Activated CD4-positive, CD25-positive, alpha-beta regulatory T cell treated with anti-CD3 and anti-CD28 coated beads, Interleukin-2, amount 50 U/mL, for 16 hours (primary cell): ENCODE measurements around the gene HARBI1.
A peak's percentile ranks its signal among the peaks of the same experiment; 100 is the strongest.
"Not testable (repeated sequence)": the region's sequence is repeated elsewhere in the genome, so short reads cannot be mapped to it uniquely, and the experiment has no call there.

Experiments used
- DNase-seq: peaks from one replicate; pipeline ENCODE4 v3.0.0-alpha.2; 2020; ENCODE audit warnings: low read depth, low spot score

Gene HARBI1

GRCh38 chr11:46597155-46597554 lies 19.9 kb downstream of the HARBI1 start:
- DNase-seq: no peak

DNA sequence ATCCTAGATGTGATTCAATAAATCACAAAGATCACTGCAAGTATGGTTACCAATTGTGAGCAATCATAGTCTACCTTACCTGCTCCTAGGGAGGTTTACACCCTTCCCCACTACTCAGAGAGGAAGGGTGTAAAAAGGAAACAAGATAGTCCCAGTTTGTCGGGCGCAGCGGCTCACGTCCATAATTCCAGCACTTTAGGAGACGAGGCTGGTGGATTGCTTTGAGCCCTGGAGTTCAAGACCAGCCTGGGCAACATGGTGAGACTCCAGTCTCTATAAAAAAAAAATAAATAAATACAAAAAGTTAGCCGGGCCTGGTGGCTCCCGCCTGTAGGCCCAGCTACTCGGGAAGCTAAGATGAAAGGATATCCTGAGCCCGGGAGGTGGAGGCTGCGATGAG lies 22.2 kb downstream of the HARBI1 start:
- no peak for DNase-seq

DNA sequence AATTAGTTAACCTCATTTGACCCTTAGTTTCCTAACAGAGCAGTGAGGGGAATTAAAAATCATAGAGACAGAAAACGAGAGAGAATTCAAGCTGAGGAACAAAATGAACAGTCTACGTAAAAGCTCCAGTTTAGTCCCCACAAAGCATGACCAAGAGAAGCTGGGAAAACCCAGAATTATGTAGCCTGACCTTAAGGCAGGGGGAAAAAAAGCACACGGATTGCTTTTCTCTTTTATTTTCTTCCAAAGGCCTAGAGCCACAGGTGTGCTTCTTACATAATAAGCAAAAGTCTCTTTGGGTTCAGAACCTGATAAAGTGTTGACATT lies 22.7 kb downstream of the HARBI1 start:
- no peak for DNase-seq

- DNase-seq: peak; percentile 71
Measured at GRCh38 chr11:46593550-46594373, 23.3 kb downstream of the HARBI1 start, which contains the start of gene AMBRA1. TSS of gene AMBRA1 (minus strand) at chr11:46594023. CDS start at chr11:46548380, 45,643 bp downstream.

DNA sequence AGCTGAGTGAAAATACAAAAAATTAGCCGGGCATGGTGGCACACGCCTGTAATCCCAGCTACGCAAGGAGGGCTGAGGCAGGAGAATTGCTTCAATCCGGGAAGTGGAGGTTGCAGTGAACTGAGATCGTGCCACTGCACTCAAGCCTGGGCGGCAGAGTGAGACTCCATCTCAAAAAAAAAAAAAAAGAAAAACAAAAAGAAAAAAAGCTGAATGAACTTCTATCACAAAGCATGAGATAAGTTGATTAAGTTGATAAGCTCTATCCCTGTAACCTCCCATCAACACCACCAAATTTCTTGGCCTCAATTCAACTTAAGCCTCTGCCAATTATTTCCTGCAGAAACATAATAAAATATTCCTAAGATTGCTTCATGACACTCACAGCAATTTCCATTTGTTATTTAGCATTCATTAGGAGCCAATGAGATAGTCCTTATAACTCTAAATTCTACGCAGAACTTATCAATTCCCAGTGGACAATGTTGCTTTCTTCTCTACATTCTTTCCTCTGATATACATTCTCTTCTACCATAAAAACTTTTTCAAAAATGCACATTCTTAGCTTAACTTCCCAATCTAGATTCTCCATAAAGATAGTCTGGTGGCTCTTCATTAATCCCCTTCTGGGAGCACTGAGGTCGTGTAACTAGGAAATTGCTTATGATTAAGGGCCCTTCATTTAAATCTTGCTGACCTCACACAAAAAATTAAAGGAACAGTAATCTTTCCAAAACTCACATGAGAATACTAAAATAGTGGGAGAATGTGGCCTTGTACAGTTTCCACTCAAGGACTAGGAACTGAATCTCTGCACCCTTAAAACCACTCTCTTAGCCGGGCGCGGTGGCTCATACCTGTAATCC lies 26.1 kb downstream of the HARBI1 start:
- DNase-seq: no peak

DNA sequence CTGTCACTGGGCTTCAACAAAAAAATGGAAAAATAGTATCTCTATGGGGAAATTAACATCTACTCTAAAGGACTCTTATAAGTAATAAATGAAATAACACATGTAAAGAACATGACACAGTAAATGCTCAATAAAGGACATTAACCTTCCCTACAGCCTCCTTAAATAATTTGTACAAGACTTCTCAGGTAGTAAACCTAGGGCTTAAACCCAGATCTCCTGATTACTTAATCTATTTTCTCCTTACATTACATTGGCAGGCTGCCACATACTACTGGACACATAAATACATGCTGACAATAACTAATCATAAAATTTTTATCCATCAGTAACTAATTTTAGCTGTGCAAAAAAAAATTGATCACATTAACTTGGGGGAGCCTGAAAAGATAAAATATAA lies 28.1 kb downstream of the HARBI1 start:
- no peak for DNase-seq

DNA sequence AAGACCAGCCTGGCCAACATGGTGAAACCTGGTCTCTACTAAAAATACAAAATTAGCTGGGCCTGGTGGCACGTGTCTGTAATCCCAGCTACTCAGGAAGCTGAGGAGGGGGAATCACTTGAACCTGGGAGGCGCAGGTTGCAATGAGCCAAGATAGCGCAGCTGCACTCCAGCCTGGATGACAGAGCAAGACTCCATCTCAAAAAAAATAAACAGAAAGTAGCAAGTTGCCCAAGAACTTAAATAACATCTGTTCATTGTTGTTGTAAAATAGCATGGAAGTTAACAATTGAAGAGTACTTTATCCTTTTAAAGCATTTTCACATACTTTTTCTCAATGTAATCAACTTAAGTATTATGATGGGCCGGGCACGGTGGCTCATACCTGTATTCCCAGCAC lies 28.9 kb downstream of the HARBI1 start:
- DNase-seq: no peak

DNA sequence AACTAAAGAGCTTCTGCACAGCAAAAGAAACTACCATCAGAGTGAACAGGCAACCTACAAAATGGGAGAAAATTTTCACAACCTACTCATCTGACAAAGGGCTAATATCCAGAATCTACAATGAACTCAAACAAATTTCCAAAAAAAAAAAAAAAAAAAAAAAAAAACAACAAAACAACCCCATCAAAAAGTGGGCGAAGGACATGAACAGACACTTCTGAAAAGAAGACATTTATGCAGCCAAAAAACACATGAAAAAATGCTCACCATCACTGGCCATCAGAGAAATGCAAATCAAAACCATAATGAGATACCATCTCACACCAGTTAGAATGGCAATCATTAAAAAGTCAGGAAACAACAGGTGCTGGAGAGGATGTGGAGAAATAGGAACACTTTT lies 33.5 kb downstream of the HARBI1 start:
- DNase-seq: not testable (repeated sequence)

DNA sequence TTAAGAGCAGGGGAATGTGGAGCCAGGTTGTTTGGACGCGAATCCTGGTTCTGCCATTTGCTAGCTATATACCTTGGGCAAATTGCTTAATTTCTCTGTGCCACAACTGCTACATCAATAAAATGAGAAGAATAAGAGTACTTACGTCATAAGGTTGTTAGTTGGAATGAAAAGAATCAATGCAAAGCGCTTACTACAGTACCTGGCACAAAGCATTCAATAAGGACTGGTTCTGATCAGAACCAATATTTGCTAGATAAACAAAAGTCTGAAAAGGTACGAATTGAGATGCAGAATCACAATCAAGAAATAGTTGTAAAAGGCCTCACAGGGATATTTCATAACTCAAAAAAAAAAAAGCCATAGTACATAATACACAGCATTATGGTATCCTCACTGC lies 34.4 kb downstream of the HARBI1 start:
- no peak for DNase-seq

GRCh38 chr11:46577058-46577457 lies 40.0 kb downstream of the HARBI1 start:
- DNase-seq: no peak

GRCh38 chr11:46574656-46575055 lies 42.4 kb downstream of the HARBI1 start:
- no peak for DNase-seq

DNA sequence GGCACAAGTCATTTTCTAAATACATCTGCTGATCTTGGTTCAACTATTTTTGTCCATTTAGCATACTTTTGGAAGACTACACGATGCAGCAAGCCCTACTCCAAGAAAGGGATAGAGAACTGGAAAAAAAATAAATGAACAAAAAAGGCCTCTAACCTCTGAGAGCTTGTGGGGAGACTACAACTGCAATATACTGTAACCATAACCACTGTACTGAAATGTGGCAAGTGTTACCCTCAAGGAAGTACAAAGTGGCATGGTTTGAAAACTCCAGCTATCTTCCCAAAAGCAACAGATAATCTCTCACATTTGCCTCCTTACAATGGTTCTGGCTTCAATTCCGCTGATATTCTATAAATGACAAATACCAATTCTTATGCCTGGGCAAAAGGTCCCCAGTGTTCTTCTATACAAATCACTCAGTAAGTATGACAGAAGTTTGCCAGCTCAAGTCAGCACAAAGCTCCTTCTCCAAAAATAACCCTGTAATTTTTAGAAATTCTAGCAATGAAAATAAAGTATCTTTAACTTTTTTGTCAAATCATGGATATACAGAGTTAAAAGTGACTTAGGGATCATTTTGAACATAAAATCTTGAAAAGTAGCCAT lies 46.1 kb downstream of the HARBI1 start:
- no peak for DNase-seq

DNA sequence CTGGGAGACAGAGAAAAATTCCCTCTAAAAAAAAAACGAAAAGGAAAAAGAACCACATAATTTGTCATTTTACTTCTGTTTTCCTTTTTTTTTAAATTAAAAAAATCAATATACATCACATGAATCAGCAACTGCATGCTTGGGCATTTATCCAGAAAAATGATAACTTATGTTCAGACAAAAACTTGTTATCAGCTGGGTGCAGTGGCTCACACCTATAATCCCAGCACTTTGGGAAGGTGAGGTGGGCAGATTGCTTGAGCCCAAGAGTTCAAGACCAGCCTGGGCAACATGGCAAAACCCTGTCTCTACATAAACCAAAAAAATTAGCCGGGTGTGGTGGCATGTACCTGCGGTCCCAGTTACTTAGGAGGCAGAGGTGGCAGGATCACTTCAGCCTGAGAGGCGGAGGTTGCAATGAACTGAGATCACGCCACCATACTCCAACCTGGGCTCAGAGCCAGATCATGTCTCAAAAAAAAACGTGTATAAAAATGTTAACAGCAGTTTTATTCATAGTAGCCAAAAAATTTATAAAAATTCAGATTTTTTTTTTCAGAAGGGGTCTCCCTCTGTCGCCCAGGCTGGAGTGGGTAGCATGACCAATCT lies 51.7 kb downstream of the HARBI1 start:
- no peak for DNase-seq

DNA sequence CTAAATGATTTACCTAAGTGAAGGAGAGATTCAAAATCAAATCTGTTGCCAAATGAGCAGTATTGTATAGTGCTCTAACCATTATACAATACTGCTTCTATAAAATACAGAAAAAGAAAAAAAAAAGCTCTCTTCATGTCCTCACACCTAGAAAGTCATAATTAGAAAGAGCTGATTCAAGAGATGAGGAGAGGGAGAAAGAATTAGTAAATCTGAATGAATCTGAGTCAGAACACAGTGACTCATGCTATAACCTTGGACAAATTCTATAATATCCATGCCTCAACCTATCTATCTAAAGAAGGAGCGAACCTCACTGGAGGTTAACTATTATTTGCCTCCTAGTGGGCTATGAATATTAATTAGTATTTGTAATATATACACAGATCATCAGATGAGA lies 52.6 kb downstream of the HARBI1 start:
- DNase-seq: no peak

GRCh38 chr11:46562527-46562926 lies 54.5 kb downstream of the HARBI1 start:
- no peak for DNase-seq

- DNase-seq: no peak
Measured at GRCh38 chr11:46560300-46560991, 56.6 kb downstream of the HARBI1 start.

DNA sequence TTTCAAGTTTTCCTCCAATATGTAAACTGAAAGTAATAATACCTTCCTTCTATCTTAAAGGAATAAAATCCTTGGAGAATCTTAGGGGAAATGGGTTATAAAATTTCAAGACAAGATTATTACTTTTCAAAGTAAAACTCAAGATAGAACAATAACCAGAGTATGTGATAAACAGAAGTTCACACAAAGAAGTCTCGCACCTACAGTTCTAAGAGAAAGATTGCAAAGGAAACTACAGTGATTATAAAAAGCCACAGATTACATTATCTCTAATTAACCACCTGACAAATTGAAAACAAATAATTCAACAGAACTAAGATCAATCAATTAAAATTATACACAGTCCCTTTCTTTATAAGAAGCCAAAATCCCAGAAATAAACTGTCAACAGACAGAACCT lies 57.2 kb downstream of the HARBI1 start:
- no peak for DNase-seq

- DNase-seq: no peak
Measured at GRCh38 chr11:46557684-46558151, 59.3 kb downstream of the HARBI1 start.

DNA sequence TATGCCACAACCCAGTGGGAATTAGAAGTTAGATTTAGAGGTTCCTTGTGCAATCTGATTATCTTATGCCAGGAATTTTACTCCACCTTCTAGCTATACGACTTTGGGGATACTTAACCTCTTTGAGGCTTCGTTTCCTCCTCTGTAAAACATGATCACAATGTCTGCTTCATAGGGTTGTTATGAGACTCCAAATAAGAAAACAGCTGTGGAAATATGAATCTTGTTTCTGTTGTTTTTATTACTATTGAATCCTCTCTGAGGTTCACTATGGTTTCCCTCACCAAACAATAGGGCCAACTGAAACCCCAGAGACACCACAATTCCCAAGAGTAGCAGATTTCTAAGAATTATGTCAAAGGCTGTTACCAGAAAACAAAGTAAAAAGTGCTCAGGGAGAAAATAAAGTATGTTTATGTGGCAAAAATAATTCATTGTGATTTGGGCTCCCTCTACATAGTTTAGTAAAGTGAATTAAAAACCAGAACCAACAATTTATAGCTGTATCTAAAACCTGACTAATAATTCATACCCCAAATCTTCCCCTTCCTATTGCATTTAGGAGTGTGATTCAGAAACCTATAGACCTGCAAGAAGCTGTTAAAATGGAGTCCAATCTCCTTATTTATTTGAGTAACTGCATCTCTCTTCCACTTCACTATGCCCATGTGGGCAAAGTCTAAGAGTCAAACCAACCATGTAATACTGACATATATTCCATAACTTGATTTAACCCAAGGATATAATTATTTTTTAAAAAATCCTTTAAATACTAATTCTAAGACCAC lies 61.6 kb downstream of the HARBI1 start:
- no peak for DNase-seq
